SK-N-SH (cell line): ENCODE data around the gene ZNF518A. TPM values are rescaled to one million over a fixed set of nuclear protein-coding genes. Genes with fewer than 3 reads are reported as not detected.

Source experiments
- CTCF ChIA-PET: fragments of 300-600, 350-600 bp; formaldehyde crosslinking; extraction: SDS; loops from one replicate; lab custom pipeline; 2021; lab: Yijun Ruan, JAX
- POLR2A ChIA-PET: fragments of 350-600 bp; sonication (Branson Sonifier 250); formaldehyde crosslinking; extraction: SDS; loops from one replicate; lab custom pipeline; 2020; ENCODE audit warnings: antibody characterized with exemption, inconsistent platforms; lab: Yijun Ruan, JAX
- DNase-seq: peaks from one replicate; pipeline ENCODE4 v3.0.0; 2012
- H2AFZ ChIP-seq: fragments of 200-600 bp; sonication (generic); 2 replicates; pipeline ENCODE4 v1.8.1; 2016; ENCODE audit warnings: antibody characterized with exemption, mild to moderate bottlenecking, low read depth
- H3F3A ChIP-seq: fragments of 200-600 bp; sonication (generic); replicated peaks from 2 replicates; pipeline ENCODE3; 2016; ENCODE audit warnings: antibody characterized with exemption, mild to moderate bottlenecking; ENCODE audit not compliant: insufficient read depth
- H3K27ac ChIP-seq, 2 experiments: fragments of 200-500 bp in 1 of 2; fragments of 200-600 bp in 1 of 2; sonication (Bioruptor generic) in 1 of 2; sonication (generic), shearing (Covaris generic) in 1 of 2; 2 replicates each; pipeline versions ENCODE4 v1.5.1 to v1.6.1; 2014 to 2016; ENCODE audit warnings: low read depth in 2 of 2, inconsistent platforms in 1 of 2, low read length in 1 of 2, mild to moderate bottlenecking in 1 of 2, mixed read lengths in 1 of 2
- H3K27me3 ChIP-seq: fragments of 200-600 bp; sonication (generic), shearing (Covaris generic); 2 replicates; pipeline ENCODE4 v1.6.1; 2016; ENCODE audit warnings: mixed run types; ENCODE audit not compliant: insufficient read depth
- H3K36me3 ChIP-seq, 2 experiments: fragments of 200-500 bp in 1 of 2; fragments of 200-600 bp in 1 of 2; sonication (Bioruptor generic) in 1 of 2; sonication (generic) in 1 of 2; replicated peaks in 1 of 2; 2 replicates each; pipeline versions ENCODE3 to v1.5.1; 2014 to 2016; ENCODE audit warnings: low read length in 1 of 2, mild to moderate bottlenecking in 1 of 2; ENCODE audit not compliant: insufficient read depth in 2 of 2, control insufficient read depth in 1 of 2
- H3K4me1 ChIP-seq, 2 experiments: fragments of 200-500 bp in 1 of 2; fragments of 200-600 bp in 1 of 2; sonication (Bioruptor generic) in 1 of 2; sonication (generic), shearing (Covaris generic) in 1 of 2; 2 replicates each; pipeline versions ENCODE4 v1.5.1 to v1.6.1; 2014 to 2016; ENCODE audit warnings: low read depth in 1 of 2, low read length in 1 of 2, mixed run types in 1 of 2; ENCODE audit not compliant: insufficient read depth in 2 of 2, control insufficient read depth in 1 of 2
- H3K4me2 ChIP-seq: fragments of 200-600 bp; sonication (generic), shearing (Covaris generic); 2 replicates; pipeline ENCODE4 v1.6.1; 2017; ENCODE audit warnings: mixed run types
- H3K4me3 ChIP-seq, 2 experiments: fragments of 200-500 bp in 1 of 2; fragments of 200-600 bp in 1 of 2; sonication (Bioruptor generic) in 1 of 2; sonication (generic), shearing (Covaris generic) in 1 of 2; 2 replicates each; pipeline versions ENCODE4 v1.5.1 to v1.8.1; 2014 to 2016; ENCODE audit warnings: low read depth in 2 of 2, inconsistent platforms in 1 of 2, low read length in 1 of 2, mild to moderate bottlenecking in 1 of 2, mixed read lengths in 1 of 2, moderate library complexity in 1 of 2
- H3K79me2 ChIP-seq: fragments of 200-600 bp; sonication (generic); 2 replicates; pipeline ENCODE4 v1.8.1; 2017; ENCODE audit warnings: mild to moderate bottlenecking; ENCODE audit not compliant: insufficient read depth
- H3K9ac ChIP-seq: fragments of 200-600 bp; sonication (generic); 2 replicates; pipeline ENCODE4 v1.6.1; 2017; ENCODE audit warnings: mixed run types
- H3K9me2 ChIP-seq: fragments of 200-600 bp; sonication (generic); 2 replicates; pipeline ENCODE4 v1.6.1; 2017; ENCODE audit warnings: mixed run types
- H3K9me3 ChIP-seq: fragments of 200-600 bp; sonication (generic); 2 replicates; pipeline ENCODE4 v1.6.1; 2017; ENCODE audit warnings: mixed run types, mild to moderate bottlenecking, moderate library complexity
- H4K20me1 ChIP-seq: fragments of 200-600 bp; sonication (generic); 2 replicates; pipeline ENCODE4 v1.6.1; 2017; ENCODE audit warnings: mild to moderate bottlenecking, mixed run types; ENCODE audit not compliant: insufficient read depth
- CHD2 ChIP-seq: fragments of 150-350 bp; IDR thresholded peaks from 2 replicates; pipeline ENCODE4 v1.6.1; 2018; ENCODE audit warnings: low read length; ENCODE audit not compliant: partially characterized antibody
- ELF1 ChIP-seq: IDR thresholded peaks from 2 replicates; pipeline ENCODE4 v1.4.0; 2012
- EP300 ChIP-seq, 2 experiments: IDR thresholded peaks; 2 replicates each; pipeline versions ENCODE4 v1.4.0 to v1.6.1; 2012; ENCODE audit warnings: borderline replicate concordance in 1 of 2, low read depth in 1 of 2, low read length in 1 of 2
- EZH2phosphoT487 ChIP-seq: fragments of 200-600 bp; sonication (generic); IDR thresholded peaks from 2 replicates; pipeline ENCODE4 v1.6.1; 2017; ENCODE audit warnings: low read depth, mixed run types, mild to moderate bottlenecking, antibody characterized with exemption, moderate library complexity, borderline replicate concordance
- FOXJ3 ChIP-seq: sonication (generic); formaldehyde crosslinking; IDR thresholded peaks from 2 replicates; pipeline ENCODE4 v1.5.1; 2020; ENCODE audit warnings: mild to moderate bottlenecking, missing genetic modification reagents
- GABPA ChIP-seq: IDR thresholded peaks from 2 replicates; pipeline ENCODE4 v1.4.0; 2012; ENCODE audit warnings: low read depth, mild to moderate bottlenecking
- IRF3 ChIP-seq: fragments of 150-350 bp; IDR thresholded peaks from 2 replicates; pipeline ENCODE4 v1.6.1; 2016; ENCODE audit warnings: mild to moderate bottlenecking, low read depth, low read length
- JUND ChIP-seq: IDR thresholded peaks from 2 replicates; pipeline ENCODE4 v1.4.0; 2012
- MEF2A ChIP-seq: IDR thresholded peaks from 2 replicates; pipeline ENCODE4 v1.4.0; 2012; ENCODE audit warnings: low read depth, borderline replicate concordance
- NRF1 ChIP-seq: IDR thresholded peaks from 2 replicates; pipeline ENCODE4 v1.6.1; 2012; ENCODE audit warnings: low read depth, mild to moderate bottlenecking, low read length
- POLR2AphosphoS5 ChIP-seq: IDR thresholded peaks from 2 replicates; pipeline ENCODE4 v1.6.1; 2012; ENCODE audit warnings: low read depth, low read length
- RAD21 ChIP-seq: IDR thresholded peaks from 2 replicates; pipeline ENCODE4 v1.6.1; 2012; ENCODE audit warnings: mild to moderate bottlenecking, low read length
- RCOR1 ChIP-seq: fragments of 150-350 bp; IDR thresholded peaks from 2 replicates; pipeline ENCODE4 v1.6.1; 2017; ENCODE audit warnings: antibody characterized with exemption, low read length
- RFX5 ChIP-seq: IDR thresholded peaks from 2 replicates; pipeline ENCODE4 v1.6.1; 2012; ENCODE audit warnings: mild to moderate bottlenecking, improper control_type of control experiment, low read length
- RXRA ChIP-seq: IDR thresholded peaks from 2 replicates; pipeline ENCODE4 v1.4.0; 2012; ENCODE audit warnings: low read depth, mild to moderate bottlenecking, borderline replicate concordance
- SMC3 ChIP-seq: IDR thresholded peaks from 2 replicates; pipeline ENCODE4 v1.6.1; 2012; ENCODE audit warnings: low read depth, low read length, improper control_type of control experiment
- TAF1 ChIP-seq: IDR thresholded peaks from 2 replicates; pipeline ENCODE4 v1.6.1; 2012; ENCODE audit warnings: low read depth, mild to moderate bottlenecking, low read length, moderate library complexity, borderline replicate concordance
- WGBS: methylation state at CpG from one replicate; pipeline ENCODE4 v1.1.6; 2017; ENCODE audit warnings: low lambda C conversion rate; 5-methylcytosine and 5-hydroxymethylcytosine counted together
- polyA plus RNA-seq, 3 experiments: library from polyadenylated mRNA; depleted of rRNA; stranded (reverse); fragments of >200 nt; gene quantifications; 2 replicates each; pipeline ENCODE4 v1.2.3, GENCODE V29; 2012
- TF ChIP-seq, protein P1 (sequence below): IDR thresholded peaks from 2 replicates; pipeline ENCODE4 v1.4.0; 2012; ENCODE audit warnings: low read depth
- TF ChIP-seq, protein P2 (sequence below): fragments of 150-350 bp; IDR thresholded peaks from 2 replicates; pipeline ENCODE4 v1.6.1; 2017; ENCODE audit warnings: antibody characterized with exemption, low read length, low read depth, borderline replicate concordance

The ZNF518A gene
- polyA plus RNA-seq, 1 of the 3 experiments (the other 2 are of a cell fraction) = 1.7 TPM

GRCh38 chr10:96089116-96089515 lies 41.0 kb upstream of the ZNF518A start:
- POLR2A ChIA-PET = interaction anchor here (0.6 to 2.6 kb wide), 6 partner anchors 12 to 66 kb away, joined by 3 to 114 read pairs (median 4); partner anchors contain the start of genes CCNJ and ZNF518A
- H3K4me1 ChIP-seq = peaks cover 0 to 4% of the 10 kb centered on the region in 2 experiments; a peak in 2 of 4 replicates

More at GRCh38 chr10:96089116-96089515, 41.0 kb upstream of the ZNF518A start:
- H3F3A ChIP-seq = no peaks in the 10 kb centered on the region
- peak overlapping the region; percentile 81 to 82 for H3K4me3 ChIP-seq
- DNase-seq = no peak
- H3K9me3 ChIP-seq = no peaks in the 10 kb centered on the region
- 71% methylated on average over 2 of the region's 2 CpGs for WGBS
- H3K9ac ChIP-seq = peak overlapping the region; percentile 68; the same call in 1 of the 2 replicates
- H4K20me1 ChIP-seq = no peaks in the 10 kb centered on the region
- H3K36me3 ChIP-seq = no peaks in the 10 kb centered on the region
- H3K9me2 ChIP-seq = no peaks in the 10 kb centered on the region
- peak overlapping the region; percentile 78 for H3K4me2 ChIP-seq
- H3K79me2 ChIP-seq = no peaks in the 10 kb centered on the region
- TF ChIP-seq CHD2 (no peak), EZH2phosphoT487 (no peak), EP300 (IDR thresholded peaks at IDR 0.05; ENCODE audit: borderline replicate concordance in 1 of 2, low read depth in 1 of 2, low read length in 1 of 2) (no peak), NRF1 (no peak), RXRA (no peak), IRF3 (no peak), MEF2A (no peak), SMC3 (no peak), TAF1 (no peak), ELF1 (no peak), RAD21 (no peak), GABPA (no peak), RCOR1 (no peak), POLR2AphosphoS5 (no peak), JUND (no peak), RFX5 (no peak), FOXJ3 (CRISPR knock-in tag) (no peak)
- TF ChIP-seq, protein P1, sequence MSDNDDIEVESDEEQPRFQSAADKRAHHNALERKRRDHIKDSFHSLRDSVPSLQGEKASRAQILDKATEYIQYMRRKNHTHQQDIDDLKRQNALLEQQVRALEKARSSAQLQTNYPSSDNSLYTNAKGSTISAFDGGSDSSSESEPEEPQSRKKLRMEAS = no peak
- TF ChIP-seq, protein P2, sequence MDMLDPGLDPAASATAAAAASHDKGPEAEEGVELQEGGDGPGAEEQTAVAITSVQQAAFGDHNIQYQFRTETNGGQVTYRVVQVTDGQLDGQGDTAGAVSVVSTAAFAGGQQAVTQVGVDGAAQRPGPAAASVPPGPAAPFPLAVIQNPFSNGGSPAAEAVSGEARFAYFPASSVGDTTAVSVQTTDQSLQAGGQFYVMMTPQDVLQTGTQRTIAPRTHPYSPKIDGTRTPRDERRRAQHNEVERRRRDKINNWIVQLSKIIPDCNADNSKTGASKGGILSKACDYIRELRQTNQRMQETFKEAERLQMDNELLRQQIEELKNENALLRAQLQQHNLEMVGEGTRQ = no peak
- TF ChIP-seq, all 33 proteins: peak for 0
- H3K27me3 ChIP-seq = no peaks in the 10 kb centered on the region; the same call in 1 of the 2 replicates
- H3K27ac ChIP-seq = peak overlapping the region; percentile 89 to 94; a peak in 3 of 4 replicates
- H2AFZ ChIP-seq = peak overlapping the region; percentile 98
- CTCF ChIA-PET = interaction anchor here (0.7 to 1.5 kb wide), 2 partner anchors 41 to 72 kb away, joined by 3 to 8 read pairs; partner anchors contain the start of gene ZNF518A
